ENCODE data around the gene EHD3. TPM values are rescaled to one million over a fixed set of nuclear protein-coding genes. Genes with fewer than 3 reads are reported as not detected.
A peak's percentile ranks its signal among the peaks of the same experiment; 100 is the strongest.

Gene EHD3
- total RNA-seq, 1 experiment from 2014 or later, result not detected

DNA sequence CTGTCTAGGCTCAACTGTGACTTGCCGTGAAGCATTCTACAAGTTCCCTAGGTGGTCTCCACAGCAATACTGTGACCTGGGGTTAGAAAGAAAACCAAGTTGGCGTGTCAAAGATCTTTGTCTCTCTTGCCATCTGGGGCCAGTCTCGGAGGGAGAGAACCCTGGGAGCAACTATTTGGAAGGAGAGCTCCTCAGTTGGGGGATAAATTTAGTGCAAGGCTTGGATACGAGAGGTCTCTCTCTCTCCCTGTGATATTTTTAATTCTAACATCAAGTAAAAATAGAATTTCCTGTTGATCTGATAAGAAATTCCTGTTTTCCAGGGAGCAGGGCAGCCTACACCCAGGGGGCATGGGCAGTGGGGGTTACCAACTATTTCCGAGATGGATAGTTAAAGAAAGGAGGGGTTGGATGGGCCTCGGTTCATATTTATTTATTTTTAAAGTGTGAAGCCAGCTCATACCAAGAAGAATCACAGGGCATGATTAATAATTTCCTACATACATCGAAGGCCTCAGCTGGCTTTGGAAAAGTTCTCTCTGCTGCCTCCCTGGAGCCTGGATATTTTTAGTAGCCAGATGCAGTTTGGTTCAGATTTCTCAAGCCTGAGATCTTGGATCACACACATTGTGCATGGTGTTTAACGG, 62.8 kb downstream of the EHD3 start:
- Histone ChIP-seq H3K27ac (no peak overlapping the region), H3K9me3 (replicated peaks) (no peaks in the 10 kb centered on the region; the same call in 1 of the 2 replicates), H3K36me3 (no peaks in the 10 kb centered on the region), H3K4me1 (no peaks in the 10 kb centered on the region), H3K27me3 (peaks cover 2% of the 10 kb centered on the region; the same call in 1 of the 2 replicates), H3K4me3 (no peak overlapping the region)
- no peak for DNase-seq

DNA sequence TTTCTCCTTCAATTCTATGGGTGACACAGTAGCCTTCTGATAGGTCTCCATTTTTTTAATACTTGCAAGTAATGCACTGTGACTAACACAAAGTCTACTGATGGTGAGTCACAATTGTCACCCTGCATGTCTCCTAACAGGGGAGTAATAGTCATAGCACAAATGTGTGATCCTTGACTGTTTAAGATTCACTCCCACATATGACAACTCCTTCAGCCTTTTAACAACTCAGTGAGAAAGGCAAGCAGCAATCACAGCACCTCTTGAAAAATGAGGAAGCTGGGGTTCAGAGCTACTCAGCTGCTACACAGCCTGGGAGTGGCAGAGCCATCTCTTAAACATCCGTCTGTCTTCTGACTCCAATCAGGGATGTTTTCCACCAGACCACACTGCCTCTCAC, 63.8 kb downstream of the EHD3 start:
- Histone ChIP-seq H3K27ac (no peak overlapping the region), H3K4me1 (no peaks in the 10 kb centered on the region), H3K9me3 (replicated peaks) (no peaks in the 10 kb centered on the region), H3K27me3 (peaks cover 2% of the 10 kb centered on the region; the same call in 1 of the 2 replicates), H3K4me3 (no peak overlapping the region), H3K36me3 (no peaks in the 10 kb centered on the region)
- DNase-seq, result no peak

DNA sequence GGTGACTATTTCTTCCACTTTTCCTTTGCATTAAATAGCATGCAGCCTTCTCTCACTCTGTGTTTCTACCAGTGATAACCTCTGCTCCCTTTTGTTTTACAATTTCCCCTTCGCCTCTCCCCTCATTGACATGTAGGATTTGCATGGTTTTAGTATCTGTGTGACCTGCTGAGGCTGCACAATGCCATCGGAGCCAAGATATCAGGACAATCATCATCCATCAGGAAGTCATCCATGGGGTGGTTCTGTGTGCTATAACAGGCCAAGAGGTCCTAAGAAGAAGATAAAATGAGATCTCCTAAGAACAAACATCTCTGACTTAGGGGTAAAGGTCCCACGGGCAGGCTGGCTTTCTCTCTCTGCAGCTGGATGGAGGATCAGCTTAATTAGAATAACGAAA, 65.6 kb downstream of the EHD3 start:
- Histone ChIP-seq H3K9me3 (replicated peaks) (no peaks in the 10 kb centered on the region), H3K36me3 (no peaks in the 10 kb centered on the region), H3K4me3 (no peak overlapping the region), H3K4me1 (no peaks in the 10 kb centered on the region), H3K27me3 (peaks cover 2% of the 10 kb centered on the region; the same call in 1 of the 2 replicates), H3K27ac (no peak overlapping the region)
- no peak for DNase-seq

DNA sequence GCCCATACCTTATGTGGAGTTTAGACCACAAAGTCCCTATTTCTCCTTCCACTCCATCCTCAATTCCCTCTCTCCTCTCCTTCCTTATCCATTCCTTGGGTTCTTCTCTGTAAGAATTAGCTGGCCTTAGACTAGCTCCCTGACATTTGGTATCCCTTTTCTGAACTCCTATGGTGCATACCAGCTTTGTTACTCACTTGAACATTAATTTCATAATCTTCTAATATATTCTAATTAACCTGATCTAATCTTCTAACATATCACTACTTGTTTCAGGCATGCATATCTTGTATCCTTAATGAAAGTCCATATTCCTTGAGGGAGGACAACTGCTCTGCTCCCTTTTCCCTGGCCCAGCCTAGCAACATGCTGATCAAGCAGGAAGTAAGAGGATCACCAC, 66.4 kb downstream of the EHD3 start:
- no peak overlapping the region for H3K27ac ChIP-seq
- no peaks in the 10 kb centered on the region for H3K36me3 ChIP-seq
- H3K4me1 ChIP-seq, result no peaks in the 10 kb centered on the region
- no peak for DNase-seq
- peaks cover 2% of the 10 kb centered on the region; the same call in 1 of the 2 replicates for H3K27me3 ChIP-seq
- H3K9me3 ChIP-seq (replicated peaks), result no peaks in the 10 kb centered on the region
- no peak overlapping the region for H3K4me3 ChIP-seq

DNA sequence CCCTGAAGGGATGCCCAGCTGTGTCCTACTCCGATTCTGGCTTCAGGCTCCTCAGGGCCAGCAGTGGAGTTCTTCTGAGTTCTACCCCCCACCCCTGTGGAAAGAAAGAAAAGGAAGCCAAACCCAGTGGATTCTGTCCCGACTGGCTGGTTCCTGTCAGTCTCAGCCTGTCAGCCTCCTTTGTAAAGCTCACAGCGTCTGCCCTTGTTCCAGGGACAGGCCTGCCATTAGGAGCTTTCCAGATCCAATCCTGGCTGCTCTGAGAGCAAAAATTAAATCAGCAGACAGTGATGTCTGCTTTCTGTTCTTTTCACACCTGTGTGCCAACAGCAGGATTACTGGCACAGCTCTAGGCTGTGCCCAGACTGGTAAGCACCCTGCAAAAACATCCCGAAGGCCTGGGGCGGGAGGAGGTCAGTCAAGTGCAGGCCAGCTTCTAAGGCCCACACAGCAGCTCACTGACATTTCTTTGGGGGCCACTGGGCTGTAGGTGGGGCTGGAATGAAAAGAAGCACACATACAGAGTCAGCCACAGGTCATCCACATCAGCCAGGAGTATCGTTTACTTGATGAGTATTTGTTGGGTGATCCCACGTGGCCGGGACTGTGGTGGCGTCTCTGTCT, 69.1 kb downstream of the EHD3 start:
- H3K36me3 ChIP-seq, result no peaks in the 10 kb centered on the region
- no peaks in the 10 kb centered on the region for H3K9me3 ChIP-seq (replicated peaks)
- H3K27me3 ChIP-seq, result peaks cover 2% of the 10 kb centered on the region; the same call in 1 of the 2 replicates
- DNase-seq, result no peak
- H3K4me3 ChIP-seq, result no peak overlapping the region
- H3K4me1 ChIP-seq, result no peaks in the 10 kb centered on the region
- no peak overlapping the region for H3K27ac ChIP-seq

DNA sequence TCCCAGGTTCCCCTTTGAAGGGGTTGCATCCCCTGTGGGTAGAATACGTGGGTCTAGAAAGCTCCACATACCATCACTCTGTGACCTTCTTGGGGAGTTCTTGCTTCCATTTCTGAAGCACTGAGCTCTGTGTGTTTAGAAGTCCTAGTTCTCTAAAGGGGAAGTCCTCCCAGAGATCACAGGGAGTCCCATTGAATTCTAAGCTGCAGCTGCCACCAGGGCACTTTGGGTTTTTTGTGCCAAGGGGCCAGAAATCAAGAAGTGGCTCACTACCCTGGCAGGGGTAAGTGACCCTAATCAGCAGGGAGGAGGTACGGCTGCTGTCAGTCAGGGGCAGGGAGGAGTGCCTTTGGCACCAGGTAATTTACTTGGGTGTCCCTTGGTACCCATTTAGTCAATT, 70.9 kb downstream of the EHD3 start:
- peaks cover 2% of the 10 kb centered on the region; the same call in 1 of the 2 replicates for H3K27me3 ChIP-seq
- no peak overlapping the region for H3K27ac ChIP-seq
- DNase-seq, result no peak
- H3K4me1 ChIP-seq, result no peaks in the 10 kb centered on the region
- no peaks in the 10 kb centered on the region for H3K36me3 ChIP-seq
- no peaks in the 10 kb centered on the region for H3K9me3 ChIP-seq (replicated peaks)
- H3K4me3 ChIP-seq, result no peak overlapping the region

DNA sequence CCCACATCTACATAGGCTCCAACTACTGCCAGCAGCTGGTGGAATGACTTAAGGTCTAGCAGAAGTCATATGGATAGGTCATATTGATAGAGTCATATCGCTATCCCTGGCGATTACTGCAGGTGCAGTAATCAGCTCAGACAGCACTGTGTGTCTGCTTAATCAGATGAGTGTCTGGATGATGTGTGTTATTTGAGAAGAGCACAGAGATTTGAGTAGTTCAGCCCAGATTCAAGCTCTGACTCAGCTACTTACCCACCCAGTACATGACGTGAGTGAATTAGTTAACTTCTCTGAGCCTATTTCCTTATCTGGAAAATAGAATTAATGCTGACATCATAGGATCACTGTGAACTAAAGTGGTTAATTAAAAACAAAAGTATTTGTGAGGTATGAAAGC, 78.9 kb downstream of the EHD3 start:
- H3K4me3 ChIP-seq, result no peak overlapping the region
- H3K27ac ChIP-seq, result no peak overlapping the region
- peaks cover 2% of the 10 kb centered on the region; the same call in 1 of the 2 replicates for H3K9me3 ChIP-seq (replicated peaks)
- no peaks in the 10 kb centered on the region for H3K36me3 ChIP-seq
- no peak for DNase-seq
- peaks cover 6% of the 10 kb centered on the region; the same call in 1 of the 2 replicates for H3K27me3 ChIP-seq
- H3K4me1 ChIP-seq, result no peaks in the 10 kb centered on the region

DNA sequence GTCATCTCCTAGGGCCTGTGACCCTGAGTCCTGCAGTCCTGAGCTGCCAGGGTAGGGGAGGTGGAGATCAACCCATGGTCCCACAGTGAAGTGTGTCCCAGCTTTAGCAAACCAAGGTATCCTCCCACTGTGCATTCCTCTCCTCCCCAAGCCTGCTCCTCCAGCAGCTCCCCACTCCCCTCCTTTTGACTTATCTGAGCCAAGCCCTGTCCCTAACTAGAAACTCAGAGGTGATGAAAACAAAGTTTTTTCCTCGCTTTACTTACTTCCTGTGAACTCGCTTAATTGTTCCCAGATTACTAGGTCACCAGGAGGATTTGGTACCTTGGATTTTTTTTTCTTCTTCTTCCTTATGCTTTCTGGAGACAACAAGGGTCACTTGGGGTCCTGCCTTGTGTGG, 80.8 kb downstream of the EHD3 start:
- H3K4me3 ChIP-seq, result no peak overlapping the region
- no peaks in the 10 kb centered on the region for H3K36me3 ChIP-seq
- no peak for DNase-seq
- peaks cover 9% of the 10 kb centered on the region; the same call in 1 of the 2 replicates for H3K27me3 ChIP-seq
- H3K9me3 ChIP-seq (replicated peaks), result peaks cover 2% of the 10 kb centered on the region; the same call in 1 of the 2 replicates
- H3K4me1 ChIP-seq, result peaks cover 3% of the 10 kb centered on the region; the same call in 1 of the 2 replicates
- no peak overlapping the region for H3K27ac ChIP-seq

DNA sequence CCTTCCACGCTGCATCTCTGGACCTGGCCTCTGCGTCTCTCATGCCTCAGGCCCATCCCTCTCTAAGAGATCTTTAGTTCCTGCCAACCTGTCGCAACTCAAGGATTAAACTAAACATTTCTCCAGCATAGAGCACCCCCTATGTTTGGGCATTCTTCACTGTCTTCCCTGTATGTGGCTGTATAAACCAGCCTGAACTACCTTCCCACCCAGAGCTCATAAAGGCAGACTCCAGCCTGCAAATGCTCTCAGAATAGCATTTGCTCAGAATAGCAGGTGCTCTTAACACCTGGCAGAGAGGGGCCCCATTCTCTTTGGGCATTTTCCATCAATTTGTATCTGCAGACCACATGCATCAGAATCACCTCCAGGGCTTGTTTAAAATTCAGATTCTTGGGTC, 83.4 kb downstream of the EHD3 start:
- DNase-seq, result no peak
- Histone ChIP-seq H3K36me3 (no peaks in the 10 kb centered on the region), H3K27me3 (peaks cover 13% of the 10 kb centered on the region), H3K27ac (no peak overlapping the region), H3K4me1 (peaks cover 3% of the 10 kb centered on the region; the same call in 1 of the 2 replicates), H3K4me3 (no peak overlapping the region), H3K9me3 (replicated peaks) (no peaks in the 10 kb centered on the region)

DNA sequence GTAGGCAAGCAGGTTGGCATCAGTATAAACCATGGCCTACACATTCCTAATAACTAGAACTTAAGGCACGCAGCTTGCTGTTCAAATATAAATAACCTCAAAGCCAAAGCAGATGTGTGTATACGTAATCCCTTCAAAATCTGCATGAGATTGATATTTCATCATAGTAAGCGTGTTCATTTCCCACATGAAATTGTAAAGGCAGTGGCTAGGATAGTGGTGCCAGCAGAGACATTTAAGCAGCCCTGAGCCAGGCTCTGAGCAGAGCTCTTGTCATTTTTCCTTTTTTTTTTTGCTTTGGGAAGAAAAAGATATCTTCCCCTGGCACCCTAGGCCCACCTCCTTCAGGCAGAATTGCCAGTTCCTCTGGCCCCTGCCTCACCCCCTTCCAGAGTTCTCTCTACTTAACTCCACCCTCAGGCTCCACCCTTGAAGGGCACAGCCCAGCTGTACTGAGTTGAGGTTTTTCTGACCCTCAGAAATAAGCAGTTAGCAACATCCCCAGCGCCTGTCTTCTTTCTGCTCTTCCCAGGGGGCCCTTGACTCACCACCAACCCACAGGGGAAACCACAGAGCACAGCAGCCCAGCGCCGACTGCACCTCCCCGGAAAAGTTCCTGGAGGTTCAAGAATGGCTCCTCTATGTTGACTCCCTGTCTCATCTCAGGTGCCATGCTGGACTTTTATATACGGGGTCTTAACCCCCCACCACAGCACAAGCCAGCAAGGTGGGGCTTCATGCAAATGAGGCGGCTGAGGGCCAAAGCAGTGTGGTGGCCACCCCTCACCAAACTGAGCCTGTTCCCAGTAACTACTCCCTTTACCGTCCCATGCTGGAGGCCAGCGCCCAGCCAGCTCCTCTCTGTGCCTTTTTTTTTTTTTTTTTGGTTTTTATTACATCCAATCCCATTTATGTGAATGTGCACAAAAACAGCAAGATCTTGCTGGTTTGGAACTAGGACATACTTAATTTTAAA, 84.7 kb downstream of the EHD3 start:
- H3K4me3 ChIP-seq, result no peak overlapping the region
- peak in 1 of 2 experiments; percentile 42 for DNase-seq
- no peaks in the 10 kb centered on the region for H3K9me3 ChIP-seq (replicated peaks)
- peaks cover 3% of the 10 kb centered on the region; the same call in 1 of the 2 replicates for H3K4me1 ChIP-seq
- peaks cover 13% of the 10 kb centered on the region for H3K27me3 ChIP-seq
- no peaks in the 10 kb centered on the region for H3K36me3 ChIP-seq
- no peak overlapping the region for H3K27ac ChIP-seq

Other genes with a start within 250 kb of the EHD3 start
- not detected in 2 replicates for gene GALNT14, start 95.7 kb upstream of the EHD3 start, total RNA-seq (2014; rRNA removed; shearing (Covaris generic))
- gene CAPN14, start 16.6 kb upstream of the EHD3 start, total RNA-seq (2014; rRNA removed; shearing (Covaris generic)), result not detected in 2 replicates
- gene XDH, start 180.6 kb downstream of the EHD3 start, total RNA-seq (2014; rRNA removed; shearing (Covaris generic)), result 0.03 TPM in 1 of 2 replicates, not detected in the other

All from SJCRH30 (cell line).